ENCODE data around the gene SRPRA.
"Not testable (repeated sequence)": the region's sequence is repeated elsewhere in the genome, so short reads cannot be mapped to it uniquely, and the experiment has no call there.

The SRPRA gene

GRCh38 chr11:126282736-126283591 is 14.3 kb upstream of the SRPRA start, which contains the start of gene TIRAP:
Gene TIRAP (plus strand): TSS chr11:126283093. CDS start chr11:126290895, 7,802 bp downstream.
- DNase-seq, result peak; percentile 71

GRCh38 chr11:126282361-126282735 is 13.7 kb upstream of the SRPRA start:
- DNase-seq, result peak; percentile 52

GRCh38 chr11:126281666-126282175 is 13.0 kb upstream of the SRPRA start:
- no peak for DNase-seq

- no peak for DNase-seq
Observed at GRCh38 chr11:126281245-126281644, 12.6 kb upstream of the SRPRA start.

- DNase-seq, result no peak
Observed at GRCh38 chr11:126280595-126280994, 11.9 kb upstream of the SRPRA start.

- DNase-seq, result no peak
Observed at GRCh38 chr11:126279191-126279590, 10.5 kb upstream of the SRPRA start.

- no peak for DNase-seq
Observed at GRCh38 chr11:126277780-126278179, 9.1 kb upstream of the SRPRA start.

- no peak for DNase-seq
Observed at GRCh38 chr11:126277322-126277721, 8.6 kb upstream of the SRPRA start.

GRCh38 chr11:126268361-126268707 is 361 bp downstream of the SRPRA start:
- no peak for DNase-seq

GRCh38 chr11:126267650-126268049 is 1.0 kb downstream of the SRPRA start:
- DNase-seq, result no peak

GRCh38 chr11:126265811-126266210 is 2.9 kb downstream of the SRPRA start:
- no peak for DNase-seq

- no peak for DNase-seq
Observed at GRCh38 chr11:126263489-126263888, 5.2 kb downstream of the SRPRA start.

GRCh38 chr11:126262216-126262615 is 6.5 kb downstream of the SRPRA start:
- DNase-seq, result no peak

GRCh38 chr11:126257764-126258163 is 10.9 kb downstream of the SRPRA start:
- no peak for DNase-seq

- DNase-seq, result no peak
Observed at GRCh38 chr11:126257144-126257543, 11.6 kb downstream of the SRPRA start.

GRCh38 chr11:126256216-126256615 is 12.5 kb downstream of the SRPRA start:
- no peak for DNase-seq

- not testable (repeated sequence) for DNase-seq
Observed at GRCh38 chr11:126255507-126255906, 13.2 kb downstream of the SRPRA start.

GRCh38 chr11:126254819-126255218 is 13.9 kb downstream of the SRPRA start:
- no peak for DNase-seq

- DNase-seq, result no peak
Observed at GRCh38 chr11:126253265-126253664, 15.4 kb downstream of the SRPRA start.

GRCh38 chr11:126246636-126247035 is 22.1 kb downstream of the SRPRA start:
- no peak for DNase-seq

- no peak for DNase-seq
Observed at GRCh38 chr11:126233391-126233790, 35.3 kb downstream of the SRPRA start.

GRCh38 chr11:126232683-126233082 is 36.0 kb downstream of the SRPRA start:
- DNase-seq, result no peak

GRCh38 chr11:126231725-126232459 is 36.8 kb downstream of the SRPRA start:
- DNase-seq, result no peak

Measured in activated T-cell treated with anti-CD3 and anti-CD28 coated beads, Interleukin-2, amount 50 U/mL, for 1 hour (primary cell).